Ectodermal cell (in vitro differentiated cells): Measurements from ENCODE around the gene CD46.

ENCODE experiments used
- H3K27ac ChIP-seq: 2 replicates; pipeline ENCODE4 v1.7.0; 2013; ENCODE audit warnings: mild to moderate bottlenecking, low read depth, low read length; ENCODE audit not compliant: insufficient read depth, poor library complexity, severe bottlenecking
- H3K27me3 ChIP-seq: 2 replicates; pipeline ENCODE4 v1.7.0; 2013; ENCODE audit warnings: mild to moderate bottlenecking, low read length; ENCODE audit not compliant: insufficient read depth, control insufficient read depth, poor library complexity, severe bottlenecking
- H3K36me3 ChIP-seq: one replicate; pipeline ENCODE4 v1.7.0; 2013; ENCODE audit warnings: low read length; ENCODE audit not compliant: control insufficient read depth, insufficient read depth
- H3K4me1 ChIP-seq: one replicate; pipeline ENCODE4 v1.7.0; 2013; ENCODE audit warnings: low read length; ENCODE audit not compliant: control insufficient read depth, insufficient read depth
- H3K4me3 ChIP-seq: 2 replicates; pipeline ENCODE4 v1.7.0; 2013; ENCODE audit warnings: low read depth, low read length, control low read depth; ENCODE audit not compliant: insufficient read depth
- H3K9me3 ChIP-seq: 2 replicates; pipeline ENCODE4 v1.7.0; 2013; ENCODE audit warnings: mild to moderate bottlenecking, low read length, moderate library complexity; ENCODE audit not compliant: control insufficient read depth
- WGBS, 2 experiments: methylation state at CpG; one replicate each; pipeline ENCODE4 v1.1.7; 2013; ENCODE audit warnings: missing lambda C conversion rate in 2 of 2; 5-methylcytosine and 5-hydroxymethylcytosine counted together

CD46 gene

GRCh38 chr1:207813512-207813881 is 61.6 kb downstream of the CD46 start:
- 86 to 91% methylated on average over 3 of the region's 3 CpGs for WGBS, 2 experiments
- Histone ChIP-seq H3K36me3 (no peaks in the 10 kb centered on the region), H3K4me1 (no peaks in the 10 kb centered on the region), H3K27ac (no peak overlapping the region), H3K27me3 (no peaks in the 10 kb centered on the region), H3K4me3 (no peak overlapping the region), H3K9me3 (no peaks in the 10 kb centered on the region)

DNA sequence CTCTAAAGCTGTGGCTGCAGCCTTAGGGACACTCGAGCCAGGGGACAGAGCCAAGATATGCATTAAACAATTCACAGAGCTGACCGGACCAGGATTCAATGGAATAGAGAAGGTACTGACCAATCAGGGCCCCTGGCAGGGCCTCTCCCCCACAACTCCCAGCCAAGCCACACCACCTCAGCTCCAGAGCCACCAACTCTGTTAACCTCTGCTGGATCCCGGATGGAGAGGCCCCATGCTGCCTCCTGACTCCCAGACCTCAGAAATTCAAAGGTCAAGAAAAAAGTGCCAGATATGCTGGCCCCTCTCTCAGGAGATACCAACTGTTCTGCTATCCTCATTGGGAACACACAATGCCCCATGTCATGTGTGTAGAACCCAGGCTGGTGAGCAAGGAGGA is 62.1 kb downstream of the CD46 start:
- no peak overlapping the region for H3K27ac ChIP-seq

DNA sequence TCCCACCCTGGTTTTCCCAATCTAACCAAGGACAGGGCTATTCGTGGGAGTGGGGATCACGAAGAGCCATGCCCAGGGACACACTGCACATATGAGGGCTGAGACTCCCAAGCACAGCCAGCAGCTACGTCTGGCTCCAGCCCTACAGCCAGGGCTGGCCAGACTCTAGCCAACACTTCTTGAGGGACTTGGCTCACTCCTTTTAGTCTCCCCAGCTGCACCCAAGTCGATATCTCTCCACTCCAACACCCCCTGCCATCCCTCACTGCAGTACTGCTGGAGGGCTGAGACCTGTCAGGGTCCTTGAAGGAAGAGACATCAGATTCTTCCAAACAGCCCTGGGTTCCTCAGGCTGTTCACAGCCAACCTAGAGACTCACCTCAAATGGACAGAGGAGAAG is 62.6 kb downstream of the CD46 start:
- Histone ChIP-seq H3K4me1 (no peaks in the 10 kb centered on the region), H3K4me3 (no peak overlapping the region), H3K9me3 (no peaks in the 10 kb centered on the region), H3K27ac (no peak overlapping the region), H3K36me3 (no peaks in the 10 kb centered on the region), H3K27me3 (no peaks in the 10 kb centered on the region)
- 89 to 92% methylated on average over 4 of the region's 4 CpGs for WGBS, 2 experiments

More for the DNA sequence above, 62.1 kb downstream of the CD46 start:
- Histone ChIP-seq H3K9me3 (no peaks in the 10 kb centered on the region), H3K4me3 (no peak overlapping the region), H3K27me3 (no peaks in the 10 kb centered on the region), H3K4me1 (no peaks in the 10 kb centered on the region), H3K36me3 (no peaks in the 10 kb centered on the region)
- WGBS, 2 experiments: 83 to 86% methylated on average over 3 of the region's 3 CpGs

DNA sequence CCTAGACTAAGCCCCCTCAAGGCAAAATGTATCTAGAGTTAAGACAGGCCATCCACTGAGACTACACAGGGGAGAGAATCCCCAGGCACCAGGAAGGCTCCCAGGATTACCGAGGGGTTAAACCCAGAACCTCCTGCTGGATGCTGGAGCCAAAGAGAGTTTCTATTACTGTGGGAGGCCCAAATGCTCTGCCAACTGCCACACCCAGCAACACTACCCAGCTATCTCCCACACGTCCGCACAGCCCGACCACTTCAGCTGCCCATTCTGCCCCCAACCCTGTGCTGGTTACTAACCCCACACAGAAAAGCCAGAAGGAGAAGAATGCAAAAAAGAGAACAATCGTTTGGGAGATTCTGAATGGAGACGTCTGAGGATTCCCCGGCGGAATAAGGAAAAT is 63.6 kb downstream of the CD46 start:
- H3K27me3 ChIP-seq: no peaks in the 10 kb centered on the region
- H3K4me1 ChIP-seq: no peaks in the 10 kb centered on the region
- WGBS, 2 experiments: 90 to 92% methylated on average over 8 of the region's 8 CpGs
- H3K4me3 ChIP-seq: no peak overlapping the region
- no peaks in the 10 kb centered on the region for H3K9me3 ChIP-seq
- H3K36me3 ChIP-seq: no peaks in the 10 kb centered on the region
- no peak overlapping the region for H3K27ac ChIP-seq

- Histone ChIP-seq H3K27ac (no peak overlapping the region), H3K36me3 (no peaks in the 10 kb centered on the region), H3K9me3 (no peaks in the 10 kb centered on the region), H3K4me3 (no peak overlapping the region), H3K27me3 (no peaks in the 10 kb centered on the region), H3K4me1 (no peaks in the 10 kb centered on the region)
- WGBS, 2 experiments: 89 to 95% methylated on average over 2 of the region's 2 CpGs
These were observed 64.0 kb downstream of the CD46 start for GRCh38 chr1:207815913-207816291.

DNA sequence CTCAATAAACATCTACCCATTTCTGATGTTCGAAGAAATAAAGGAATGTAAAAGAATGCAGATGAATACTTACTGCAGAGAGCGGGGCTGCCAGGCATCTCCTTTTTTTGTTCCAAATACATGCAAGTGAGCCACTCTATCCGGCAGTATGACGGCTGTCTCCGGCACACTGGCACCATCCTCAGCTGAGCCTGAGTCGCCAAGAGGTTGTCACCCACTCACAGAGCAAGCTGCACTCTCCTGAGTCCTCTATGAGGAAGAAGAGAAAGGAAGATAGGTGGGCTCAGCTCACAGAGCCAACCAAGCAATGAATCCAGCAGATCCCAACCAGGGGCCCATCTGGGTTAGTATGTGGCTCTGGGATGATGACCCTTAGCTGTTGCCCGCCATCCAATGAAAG is 65.3 kb downstream of the CD46 start:
- no peaks in the 10 kb centered on the region for H3K9me3 ChIP-seq
- H3K4me1 ChIP-seq: no peaks in the 10 kb centered on the region
- no peak overlapping the region for H3K27ac ChIP-seq
- WGBS, 2 experiments: 97% methylated on average over 7 of the region's 7 CpGs
- H3K36me3 ChIP-seq: no peaks in the 10 kb centered on the region
- H3K4me3 ChIP-seq: no peak overlapping the region
- H3K27me3 ChIP-seq: no peaks in the 10 kb centered on the region

DNA sequence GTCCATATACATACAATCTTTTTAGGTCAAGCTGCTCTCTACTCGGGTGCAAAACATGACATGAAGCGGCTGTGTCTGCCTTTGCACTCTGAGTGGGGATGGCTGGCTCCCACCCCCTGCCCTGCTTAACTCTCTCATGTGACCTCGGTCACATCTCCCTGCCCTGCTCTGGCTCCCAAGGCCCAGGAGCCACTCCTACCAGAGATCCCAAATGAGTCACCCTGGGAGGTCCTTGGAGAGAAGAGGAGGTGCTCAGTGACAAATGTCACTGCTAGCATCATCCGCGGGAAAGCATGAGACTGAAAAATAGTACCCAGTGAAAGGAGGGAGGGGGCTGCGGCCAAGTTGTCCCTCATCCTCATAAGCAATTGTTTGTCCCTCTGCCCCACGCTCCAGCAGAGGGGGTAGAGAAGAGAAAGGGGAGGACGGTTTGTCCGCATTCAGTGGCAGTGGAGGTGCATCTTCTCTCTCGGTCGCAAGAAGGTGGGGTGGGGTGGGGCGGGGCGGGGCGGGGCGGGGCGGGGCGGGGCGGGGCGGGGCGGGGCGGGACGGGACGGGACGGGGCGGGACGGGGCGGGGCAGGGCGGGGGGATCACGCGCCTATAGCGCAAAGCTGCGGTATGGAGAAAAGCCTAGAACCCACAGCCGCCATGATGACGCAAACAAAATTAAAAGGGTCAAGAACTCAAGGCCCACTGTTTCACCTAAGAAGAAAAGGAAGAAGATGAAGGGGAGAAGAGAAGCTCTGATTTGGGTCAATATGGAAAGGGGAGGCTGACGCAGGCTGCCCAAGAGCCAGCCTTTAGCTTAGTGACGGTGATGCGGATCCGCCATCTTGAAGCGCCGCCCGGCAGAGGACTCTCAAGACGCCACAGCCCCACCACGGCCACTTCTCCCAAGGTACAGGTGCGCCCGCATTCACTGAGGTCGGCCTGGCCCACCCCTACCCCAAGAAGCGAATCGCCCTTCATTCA is 66.2 kb downstream of the CD46 start:
- H3K4me1 ChIP-seq: no peaks in the 10 kb centered on the region
- H3K9me3 ChIP-seq: no peaks in the 10 kb centered on the region
- WGBS, 2 experiments: 95% methylated on average over 30 to 35 of the region's 48 CpGs
- H3K27ac ChIP-seq: no peak overlapping the region
- H3K27me3 ChIP-seq: no peaks in the 10 kb centered on the region
- no peak overlapping the region for H3K4me3 ChIP-seq
- no peaks in the 10 kb centered on the region for H3K36me3 ChIP-seq

GRCh38 chr1:207818971-207819451 is 67.2 kb downstream of the CD46 start:
- no peak overlapping the region for H3K27ac ChIP-seq
- no peaks in the 10 kb centered on the region for H3K27me3 ChIP-seq
- no peaks in the 10 kb centered on the region for H3K9me3 ChIP-seq
- H3K4me1 ChIP-seq: no peaks in the 10 kb centered on the region
- no peaks in the 10 kb centered on the region for H3K36me3 ChIP-seq
- 65 to 72% methylated on average over 18 of the region's 18 CpGs for WGBS, 2 experiments
- H3K4me3 ChIP-seq: no peak overlapping the region

GRCh38 chr1:207820568-207821463 is 69.0 kb downstream of the CD46 start:
- Histone ChIP-seq H3K36me3 (no peaks in the 10 kb centered on the region), H3K27ac (no peak overlapping the region), H3K4me1 (no peaks in the 10 kb centered on the region), H3K27me3 (no peaks in the 10 kb centered on the region), H3K4me3 (no peak overlapping the region), H3K9me3 (no peaks in the 10 kb centered on the region)
- WGBS, 2 experiments: 91 to 93% methylated on average over 19 of the region's 22 CpGs

GRCh38 chr1:207821464-207822045 is 69.7 kb downstream of the CD46 start:
- no peak overlapping the region for H3K27ac ChIP-seq
- 95 to 96% methylated on average over 17 of the region's 17 CpGs for WGBS, 2 experiments

More at GRCh38 chr1:207821464-207822045, 69.7 kb downstream of the CD46 start:
- no peak overlapping the region for H3K4me3 ChIP-seq
- H3K9me3 ChIP-seq: no peaks in the 10 kb centered on the region
- no peaks in the 10 kb centered on the region for H3K36me3 ChIP-seq
- no peaks in the 10 kb centered on the region for H3K27me3 ChIP-seq
- no peaks in the 10 kb centered on the region for H3K4me1 ChIP-seq
